ENCODE data around the gene HSPB7. TPM values are rescaled to one million over a fixed set of nuclear protein-coding genes. Genes with fewer than 3 reads are reported as not detected.
A peak's percentile ranks its signal among the peaks of the same experiment; 100 is the strongest.
"Not testable (repeated sequence)": the region's sequence is repeated elsewhere in the genome, so short reads cannot be mapped to it uniquely, and the experiment has no call there.

The HSPB7 gene
- total and polyA plus RNA-seq, 2 donors = 13.0 to 144 TPM

DNA sequence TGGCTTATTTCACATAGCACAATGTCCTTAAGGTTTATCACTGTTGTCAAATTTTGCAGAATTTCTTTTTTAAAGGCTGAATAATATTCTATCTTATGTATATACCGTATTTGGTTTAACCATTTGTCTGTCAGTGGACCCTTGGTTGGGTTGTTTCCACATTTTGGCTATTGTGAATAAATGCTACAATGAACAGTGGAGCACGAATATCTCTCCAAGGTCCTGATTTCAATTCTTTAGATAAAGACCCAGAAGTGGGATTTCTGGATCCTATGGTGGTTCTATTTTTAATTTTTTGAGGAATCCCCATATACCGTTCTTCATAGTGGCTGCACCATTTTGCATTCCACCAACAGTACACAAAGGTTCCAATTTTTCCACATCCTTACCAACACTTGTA, 36.2 kb downstream of the HSPB7 start:
- Histone ChIP-seq H3K27ac (ENCODE audit: low read depth) (no peak overlapping the region), H3K4me1 (ENCODE audit: insufficient read depth) (no peaks in the 10 kb centered on the region), H3K4me3 (ENCODE audit: low read depth, low read length) (no peak overlapping the region), H3K36me3 (ENCODE audit: insufficient read depth) (no peaks in the 10 kb centered on the region)
- 80% methylated on average over 3 of the region's 3 CpGs for WGBS
- DNase-seq (ENCODE audit: extremely low spot score) = no peak

DNA sequence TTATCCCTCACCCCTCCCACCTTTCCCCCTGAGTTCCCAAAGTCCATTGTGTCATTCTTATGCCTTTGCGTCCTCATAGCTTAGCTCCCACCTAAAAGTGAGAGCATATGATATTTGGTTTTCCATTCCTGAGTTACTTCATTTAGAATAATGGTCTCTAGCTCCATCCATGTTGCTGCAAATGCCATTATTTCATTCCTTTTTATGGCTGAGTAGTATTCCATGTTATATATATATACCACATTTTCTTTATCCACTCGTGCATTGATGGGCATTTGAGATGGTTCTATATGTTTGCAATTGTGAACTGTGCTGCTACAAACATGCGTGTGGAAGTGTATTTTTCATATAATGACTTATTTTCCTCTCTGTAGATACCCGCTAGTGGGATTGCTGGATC, 39.9 kb downstream of the HSPB7 start:
- DNase-seq (ENCODE audit: extremely low spot score); H3K4me1 ChIP-seq (ENCODE audit: insufficient read depth); H3K36me3 ChIP-seq (ENCODE audit: insufficient read depth); H3K4me3 ChIP-seq (ENCODE audit: low read depth, low read length); H3K27ac ChIP-seq (ENCODE audit: low read depth): not testable (repeated sequence)
- 93% methylated on average over 4 of the region's 4 CpGs for WGBS

DNA sequence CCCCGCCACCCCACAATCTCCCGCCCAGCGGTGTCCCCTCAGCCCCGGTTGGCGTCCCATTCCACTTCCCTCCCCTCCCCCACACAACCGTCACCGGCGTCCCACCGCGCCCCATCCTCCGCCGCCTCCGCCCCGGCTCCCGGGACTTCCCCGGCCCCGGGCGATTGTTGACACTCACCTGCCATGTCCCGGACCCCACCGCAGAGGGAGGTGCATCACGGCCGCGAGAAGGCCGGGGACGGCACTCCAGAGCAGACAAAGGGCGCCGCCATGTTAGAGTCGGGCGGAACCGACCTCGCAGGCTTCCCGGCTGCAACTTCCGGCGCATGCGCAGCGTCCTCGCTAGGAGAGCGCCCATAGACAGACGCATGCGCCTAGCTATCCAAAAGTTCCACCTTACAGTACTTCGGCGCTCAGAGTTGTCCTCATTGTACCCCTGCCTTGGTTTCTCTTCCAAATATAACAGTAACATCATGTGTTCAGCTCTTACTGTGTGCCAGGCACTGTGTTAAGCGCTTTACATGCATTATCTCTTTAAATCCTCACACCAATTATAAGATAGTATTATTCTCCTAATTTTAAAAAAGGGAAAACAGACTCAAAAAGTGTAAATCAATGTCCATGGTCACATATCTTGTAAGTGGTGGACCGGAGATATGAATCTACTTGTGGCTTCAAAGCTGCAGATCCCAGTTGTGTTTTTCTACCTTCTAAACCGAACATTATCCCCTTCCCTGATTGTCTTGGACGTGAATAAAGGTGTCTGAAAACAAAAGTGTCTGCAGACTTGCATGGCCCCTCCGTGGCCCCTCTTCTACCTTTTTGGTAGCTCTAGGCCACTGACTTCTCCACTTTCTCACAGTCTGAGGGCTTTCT, 41.8 kb downstream of the HSPB7 start, which contains the start of gene ZBTB17:
TSS of gene ZBTB17 (minus strand) at position 297 of the 876 bp plus-strand sequence. CDS start 27,606 bp downstream, outside the sequence.
- DNase-seq (ENCODE audit: extremely low spot score) = peak; percentile 79
- Histone ChIP-seq H3K4me1 (ENCODE audit: insufficient read depth) (no peaks in the 10 kb centered on the region), H3K27ac (ENCODE audit: low read depth) (peak within 1 kb of the TSS; percentile 53), H3K36me3 (ENCODE audit: insufficient read depth) (no peaks in the 10 kb centered on the region), H3K4me3 (ENCODE audit: low read depth, low read length) (peak within 1 kb of the TSS; percentile 83)
- WGBS = 8% methylated on average over 47 of the region's 47 CpGs

DNA sequence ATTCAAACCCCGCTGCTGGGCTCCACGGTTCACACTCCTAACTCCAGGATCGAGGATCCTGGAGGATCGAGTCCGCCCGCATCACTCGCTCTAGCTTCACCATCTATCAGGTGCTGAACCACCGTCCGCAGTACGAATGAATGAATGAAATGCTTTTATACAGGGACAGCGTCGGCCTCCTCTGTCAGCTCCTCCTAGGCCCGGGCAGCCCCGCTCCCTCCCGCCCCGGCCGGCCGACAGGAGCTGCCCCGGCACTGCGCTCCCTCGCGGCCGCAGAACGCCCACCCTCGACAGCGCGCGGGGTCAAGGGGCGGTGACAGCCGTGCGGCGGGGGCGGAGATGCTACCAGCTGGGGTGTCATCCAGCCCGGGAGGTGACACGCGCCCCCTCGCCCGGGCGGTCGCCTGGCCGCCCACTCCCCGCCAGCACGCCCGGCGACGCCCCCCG, 42.5 kb downstream of the HSPB7 start:
- WGBS = 1% methylated on average over 47 of the region's 47 CpGs

DNA sequence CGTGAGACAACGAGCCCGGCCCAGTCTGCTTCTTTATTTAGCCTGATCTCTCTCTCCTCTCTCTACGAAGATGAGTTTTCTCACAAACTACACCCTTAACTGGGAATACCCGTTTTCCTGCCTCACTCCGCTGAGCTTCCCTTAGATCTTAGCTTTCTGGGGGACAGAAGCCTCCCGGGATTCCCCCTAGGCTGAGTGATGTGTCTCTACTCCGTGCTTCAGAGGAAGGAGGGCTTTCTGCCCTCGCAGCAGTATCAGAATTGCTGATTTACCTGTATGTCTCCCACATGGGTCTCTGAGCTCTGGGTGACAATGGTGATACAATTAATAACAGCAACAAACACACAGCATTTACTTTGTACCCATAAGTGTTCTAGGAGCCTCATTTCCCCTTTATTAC, 43.0 kb downstream of the HSPB7 start:
- no peaks in the 10 kb centered on the region for H3K36me3 ChIP-seq (ENCODE audit: insufficient read depth)
- no peak for DNase-seq (ENCODE audit: extremely low spot score)
- H3K27ac ChIP-seq (ENCODE audit: low read depth) = no peak overlapping the region
- H3K4me3 ChIP-seq (ENCODE audit: low read depth, low read length) = peak overlapping the region; percentile 83
- no peaks in the 10 kb centered on the region for H3K4me1 ChIP-seq (ENCODE audit: insufficient read depth)
- 47% methylated on average over 9 of the region's 9 CpGs for WGBS

More for the DNA sequence above, 42.5 kb downstream of the HSPB7 start:
- H3K4me3 ChIP-seq (ENCODE audit: low read depth, low read length) = peak overlapping the region; percentile 83
- no peak overlapping the region for H3K27ac ChIP-seq (ENCODE audit: low read depth)
- no peak for DNase-seq (ENCODE audit: extremely low spot score)
- no peaks in the 10 kb centered on the region for H3K4me1 ChIP-seq (ENCODE audit: insufficient read depth)
- H3K36me3 ChIP-seq (ENCODE audit: insufficient read depth) = no peaks in the 10 kb centered on the region

DNA sequence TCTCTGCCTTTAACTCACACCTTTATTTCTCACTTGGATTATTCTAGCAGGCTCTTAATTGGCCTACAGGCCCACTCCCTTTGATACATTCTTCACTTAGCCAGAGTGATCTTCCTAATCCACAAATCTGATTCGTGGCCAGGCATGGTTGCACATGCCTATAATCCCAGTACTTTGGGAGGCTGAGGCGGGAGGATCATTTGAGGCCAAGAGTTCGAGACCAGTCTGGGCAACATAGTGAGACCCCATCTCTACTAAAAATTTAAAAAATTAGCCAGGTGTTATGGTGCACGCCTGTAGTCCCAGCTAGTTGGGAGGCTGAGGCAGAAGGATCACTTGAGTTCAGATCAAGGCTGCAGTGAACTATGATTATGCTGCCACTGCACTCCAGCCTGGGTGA, 44.1 kb downstream of the HSPB7 start:
- Histone ChIP-seq H3K36me3 (ENCODE audit: insufficient read depth) (peaks cover 2% of the 10 kb centered on the region), H3K4me1 (ENCODE audit: insufficient read depth) (no peaks in the 10 kb centered on the region), H3K4me3 (ENCODE audit: low read depth, low read length) (no peak overlapping the region), H3K27ac (ENCODE audit: low read depth) (no peak overlapping the region)
- 94% methylated on average over 4 of the region's 4 CpGs for WGBS
- no peak for DNase-seq (ENCODE audit: extremely low spot score)

DNA sequence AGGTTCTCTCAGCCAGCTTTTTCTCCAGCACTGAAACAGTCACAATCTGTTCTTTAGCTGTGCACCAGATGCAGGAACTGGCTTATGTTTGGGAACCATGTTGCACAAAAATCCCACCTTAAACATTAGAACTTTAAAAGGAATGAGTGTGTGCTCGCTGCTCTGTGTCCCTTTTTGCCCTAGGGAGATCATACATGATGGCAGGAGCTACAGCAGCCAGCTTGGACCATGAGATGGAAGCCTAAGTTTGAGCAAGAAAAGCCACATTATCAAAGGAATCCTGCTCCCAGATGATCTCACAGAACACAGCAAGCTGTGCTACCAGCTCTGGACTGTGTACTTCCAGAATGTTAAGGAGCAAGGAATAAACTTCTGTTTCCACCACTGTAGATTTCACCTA, 45.4 kb downstream of the HSPB7 start:
- Histone ChIP-seq H3K27ac (ENCODE audit: low read depth) (no peak overlapping the region), H3K4me1 (ENCODE audit: insufficient read depth) (no peaks in the 10 kb centered on the region), H3K36me3 (ENCODE audit: insufficient read depth) (peaks cover 2% of the 10 kb centered on the region), H3K4me3 (ENCODE audit: low read depth, low read length) (no peak overlapping the region)
- WGBS = 88% methylated on average over 1 of the region's 1 CpG
- no peak for DNase-seq (ENCODE audit: extremely low spot score)

DNA sequence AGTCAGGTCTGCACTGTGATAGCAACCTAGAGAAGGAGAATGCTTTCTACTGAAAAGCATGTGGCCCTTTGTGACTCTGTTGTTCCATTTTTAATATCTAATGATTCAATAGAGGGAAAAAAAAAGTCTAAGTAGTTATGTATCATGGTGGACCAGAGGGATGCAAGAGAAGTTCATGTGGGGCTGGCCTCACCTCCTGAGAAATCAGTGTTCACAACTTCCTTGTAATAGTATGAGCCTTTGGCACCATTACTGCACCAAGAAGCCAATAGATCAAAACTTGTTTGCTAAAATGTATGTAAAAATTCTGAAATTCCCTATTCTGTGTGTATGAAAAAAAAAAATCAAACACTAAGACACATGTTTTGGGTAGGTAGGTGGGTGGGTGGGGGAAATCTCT, 46.9 kb downstream of the HSPB7 start:
- Histone ChIP-seq H3K4me3 (ENCODE audit: low read depth, low read length) (no peak overlapping the region), H3K4me1 (ENCODE audit: insufficient read depth) (no peaks in the 10 kb centered on the region), H3K27ac (ENCODE audit: low read depth) (no peak overlapping the region), H3K36me3 (ENCODE audit: insufficient read depth) (peaks cover 2% of the 10 kb centered on the region)
- no peak for DNase-seq (ENCODE audit: extremely low spot score)

DNA sequence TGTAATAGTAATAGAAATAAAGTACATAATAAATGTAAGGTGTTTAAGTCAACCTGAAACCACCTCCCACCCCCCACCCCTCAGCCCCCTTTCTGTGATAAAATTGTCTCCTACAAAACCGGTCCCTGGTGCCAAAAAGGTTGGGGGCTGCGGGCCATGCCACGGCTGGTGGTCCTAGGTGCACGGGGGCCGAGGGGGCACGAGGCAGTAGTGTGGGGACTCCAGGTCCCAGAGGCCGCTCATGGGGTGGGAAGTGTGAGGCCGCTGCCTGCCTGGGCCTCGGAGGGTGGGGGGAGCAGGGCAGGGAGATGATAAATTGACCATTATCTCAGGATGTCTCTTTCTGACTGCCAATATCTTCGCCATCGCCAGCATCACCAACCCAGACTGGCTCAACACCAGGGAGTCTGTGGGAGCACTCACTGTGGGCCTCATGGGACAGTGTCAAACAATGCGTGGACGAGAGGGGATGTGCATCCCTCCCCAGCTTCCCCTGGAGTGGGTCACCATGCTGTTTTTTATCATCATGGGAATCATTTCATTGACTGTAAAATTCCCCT, 48.4 kb downstream of the HSPB7 start:
- H3K4me3 ChIP-seq (ENCODE audit: low read depth, low read length) = no peak overlapping the region
- peaks cover 2% of the 10 kb centered on the region for H3K36me3 ChIP-seq (ENCODE audit: insufficient read depth)
- no peak for DNase-seq (ENCODE audit: extremely low spot score)
- WGBS = 98% methylated on average over 13 of the region's 13 CpGs
- H3K27ac ChIP-seq (ENCODE audit: low read depth) = no peak overlapping the region
- no peaks in the 10 kb centered on the region for H3K4me1 ChIP-seq (ENCODE audit: insufficient read depth)

DNA sequence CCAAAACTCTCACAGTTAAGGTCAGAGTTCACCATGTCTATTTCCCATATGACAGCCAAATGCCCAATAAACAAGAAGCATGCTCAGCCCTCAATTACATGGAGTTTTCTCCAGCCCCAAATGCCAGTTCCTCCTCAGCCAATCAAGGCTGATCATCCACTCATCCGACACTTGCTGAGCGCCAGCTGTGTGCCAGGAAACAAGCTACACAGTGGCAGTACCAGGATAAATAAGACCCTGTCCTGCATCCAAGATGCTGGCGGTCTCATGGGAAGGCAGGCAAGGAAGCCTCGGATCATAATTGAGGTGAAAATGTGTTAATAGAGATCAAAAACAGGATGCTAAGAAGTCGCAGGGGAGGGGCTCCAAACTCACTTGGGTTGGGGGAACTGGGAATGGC, 49.7 kb downstream of the HSPB7 start:
- Histone ChIP-seq H3K36me3 (ENCODE audit: insufficient read depth) (peaks cover 2% of the 10 kb centered on the region), H3K4me1 (ENCODE audit: insufficient read depth) (no peaks in the 10 kb centered on the region), H3K27ac (ENCODE audit: low read depth) (no peak overlapping the region), H3K4me3 (ENCODE audit: low read depth, low read length) (no peak overlapping the region)
- 91% methylated on average over 5 of the region's 5 CpGs for whole genome bisulfite sequencing
- no peak for DNase-seq (ENCODE audit: extremely low spot score)

DNA sequence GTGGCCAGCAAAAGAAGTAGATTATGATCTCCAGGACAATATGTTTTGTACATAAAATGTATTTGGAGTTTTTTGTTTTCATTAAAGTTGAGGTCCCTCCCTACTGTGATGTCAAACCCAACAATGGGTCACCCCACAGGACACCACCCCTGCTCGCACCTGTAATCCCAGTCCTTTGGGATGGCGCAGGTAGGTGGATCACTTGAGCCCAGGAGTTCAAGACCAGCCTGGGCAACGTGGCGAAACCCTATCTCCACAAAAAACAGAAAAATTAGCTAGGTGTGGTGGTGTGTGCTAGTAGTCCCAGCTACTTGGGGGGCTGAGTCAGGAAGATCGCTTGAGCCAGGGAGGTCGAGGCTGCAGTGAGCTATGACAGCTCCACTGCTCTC, 50.9 kb downstream of the HSPB7 start:
- no peak overlapping the region for H3K4me3 ChIP-seq (ENCODE audit: low read depth, low read length)
- H3K4me1 ChIP-seq (ENCODE audit: insufficient read depth) = no peaks in the 10 kb centered on the region
- 97% methylated on average over 6 of the region's 6 CpGs for WGBS
- DNase-seq (ENCODE audit: extremely low spot score) = no peak
- peaks cover 2% of the 10 kb centered on the region for H3K36me3 ChIP-seq (ENCODE audit: insufficient read depth)
- H3K27ac ChIP-seq (ENCODE audit: low read depth) = no peak overlapping the region

DNA sequence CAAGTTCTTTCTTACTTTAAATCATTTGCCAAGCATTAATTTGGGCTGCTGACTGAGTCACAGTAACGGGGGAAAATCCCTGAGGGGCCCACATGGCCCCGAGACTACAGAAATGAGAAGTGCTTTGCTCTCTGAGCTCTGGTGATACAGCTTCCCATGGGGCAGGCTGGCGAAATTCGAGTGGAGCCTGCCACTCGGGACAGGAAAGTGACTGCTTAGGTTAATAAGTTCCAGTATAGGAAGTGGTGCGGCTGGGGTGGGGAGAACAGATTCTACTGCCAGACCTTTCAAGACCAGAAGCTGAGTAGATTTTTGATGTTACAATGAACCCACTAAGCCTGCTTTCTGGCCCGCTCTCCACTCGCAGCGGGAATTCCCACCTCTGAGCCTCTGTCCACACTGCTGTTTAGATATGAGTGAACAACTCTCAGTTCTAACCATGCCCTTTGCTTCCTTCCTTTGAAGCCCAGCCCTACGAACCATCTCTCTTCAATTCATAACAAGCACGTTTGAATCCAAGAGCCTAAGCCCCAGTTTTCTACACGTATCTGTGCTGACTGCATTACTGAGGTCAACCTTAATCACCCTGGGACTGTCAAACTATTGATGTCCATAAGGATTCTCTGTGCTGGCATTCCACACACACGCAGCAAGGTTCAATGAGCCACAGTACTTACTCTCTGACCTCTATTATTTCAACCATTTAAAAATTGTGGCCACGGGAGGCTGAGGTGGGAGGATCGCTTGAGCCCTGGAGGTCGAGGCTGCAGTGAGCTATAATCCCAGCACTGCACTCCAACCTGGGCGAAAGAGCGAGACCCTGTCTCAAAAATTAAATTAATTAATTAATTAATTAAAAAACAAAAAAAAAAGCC, 51.5 kb downstream of the HSPB7 start:
- WGBS = 72% methylated on average over 18 of the region's 18 CpGs
- Histone ChIP-seq H3K4me1 (ENCODE audit: insufficient read depth) (no peaks in the 10 kb centered on the region), H3K27ac (ENCODE audit: low read depth) (no peak overlapping the region), H3K36me3 (ENCODE audit: insufficient read depth) (peaks cover 2% of the 10 kb centered on the region), H3K4me3 (ENCODE audit: low read depth, low read length) (no peak overlapping the region)
- no peak for DNase-seq (ENCODE audit: extremely low spot score)

DNA sequence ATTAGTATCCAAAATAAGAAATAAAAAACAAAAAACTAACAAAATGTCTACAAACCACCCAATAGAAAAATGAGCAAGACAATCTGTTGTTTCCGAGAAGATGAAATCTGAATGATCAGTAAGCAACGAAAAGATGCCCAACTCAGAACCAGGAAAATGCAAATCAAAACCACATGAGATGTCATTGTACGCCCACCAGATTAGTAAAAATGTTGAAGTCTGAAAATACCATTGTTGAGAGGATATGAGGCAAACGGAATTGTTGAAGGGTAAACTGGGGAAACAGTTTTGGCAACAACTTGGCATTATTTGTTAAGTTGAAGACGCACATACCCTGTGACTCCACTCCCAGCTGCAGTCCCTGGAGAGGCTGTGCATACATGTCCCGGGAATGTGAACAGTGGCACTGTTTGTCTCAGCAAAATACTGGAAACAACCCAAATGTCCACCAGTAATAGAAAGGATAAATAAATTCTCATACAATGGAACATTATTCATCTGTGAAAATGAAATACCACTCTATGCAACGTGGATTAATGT, 52.5 kb downstream of the HSPB7 start:
- H3K36me3 ChIP-seq (ENCODE audit: insufficient read depth) = peaks cover 2% of the 10 kb centered on the region
- WGBS = 71% methylated on average over 7 of the region's 7 CpGs
- H3K4me3 ChIP-seq (ENCODE audit: low read depth, low read length) = no peak overlapping the region
- DNase-seq (ENCODE audit: extremely low spot score) = no peak
- H3K4me1 ChIP-seq (ENCODE audit: insufficient read depth) = no peaks in the 10 kb centered on the region
- no peak overlapping the region for H3K27ac ChIP-seq (ENCODE audit: low read depth)
